DMS53 treated with DMSO at 0.1 percent for 48 hours (cell line): ENCODE data around the gene VASH2.
A peak's percentile ranks its signal among the peaks of the same experiment; 100 is the strongest.

Experiments
- DNase-seq: peaks from one replicate; lab custom pipeline; 2025; ENCODE audit not compliant: unreplicated experiment; lab: John Stamatoyannopoulos, UW

The VASH2 gene

GRCh38 chr1:212928323-212929291, 21.7 kb upstream of the VASH2 start:
- DNase-seq: no peak

- peak; percentile 35 for DNase-seq
These were observed 19.2 kb upstream of the VASH2 start for GRCh38 chr1:212930986-212931678.

GRCh38 chr1:212933815-212934471, 16.4 kb upstream of the VASH2 start:
- DNase-seq: no peak

- no peak for DNase-seq
These were observed 14.9 kb upstream of the VASH2 start for GRCh38 chr1:212935387-212935981.

- no peak for DNase-seq
These were observed 13.3 kb upstream of the VASH2 start for GRCh38 chr1:212937034-212937433.

- DNase-seq: no peak
These were observed 11.5 kb upstream of the VASH2 start for GRCh38 chr1:212938846-212939245.

- DNase-seq: no peak
These were observed 8.9 kb upstream of the VASH2 start for GRCh38 chr1:212941452-212941851.

- DNase-seq: no peak
These were observed 7.5 kb upstream of the VASH2 start for GRCh38 chr1:212942679-212943392.

- no peak for DNase-seq
These were observed 7.0 kb upstream of the VASH2 start for GRCh38 chr1:212943393-212943710.

GRCh38 chr1:212944229-212944901, 6.0 kb upstream of the VASH2 start:
- DNase-seq: no peak

- DNase-seq: no peak
These were observed 5.3 kb upstream of the VASH2 start for GRCh38 chr1:212945056-212945455.

- DNase-seq: no peak
These were observed 4.7 kb upstream of the VASH2 start for GRCh38 chr1:212945463-212946160.

GRCh38 chr1:212946872-212947271, 3.5 kb upstream of the VASH2 start:
- DNase-seq: no peak

- no peak for DNase-seq
These were observed 570 bp upstream of the VASH2 start for GRCh38 chr1:212949771-212950170.

- DNase-seq: no peak
These were observed 995 bp downstream of the VASH2 start for GRCh38 chr1:212951126-212951946.

- no peak for DNase-seq
These were observed 1.8 kb downstream of the VASH2 start for GRCh38 chr1:212951947-212952640.

GRCh38 chr1:212952641-212952976, 2.3 kb downstream of the VASH2 start:
- DNase-seq: no peak

- no peak for DNase-seq
These were observed 3.0 kb downstream of the VASH2 start for GRCh38 chr1:212953321-212953720.
